Stimulated activated naive CD8-positive, alpha-beta T cell treated with anti-CD3 and anti-CD28 coated beads, Interleukin-15, Interleukin-2, amounts not matched to agents 100 U/mL and 50 U/mL, for 24 hours (primary cell): ENCODE data around the gene ARHGDIG.
"Not testable (repeated sequence)": the region's sequence is repeated elsewhere in the genome, so short reads cannot be mapped to it uniquely, and the experiment has no call there.

Source experiments
- ATAC-seq: fragments of 150-1000 bp; cut with Tn5 transposase; one replicate; pipeline ENCODE4 v1.10.0; 2021
- DNase-seq: peaks from one replicate; pipeline ENCODE4 v3.0.0; 2021

ARHGDIG gene

GRCh38 chr16:330741-331140, 50.4 kb downstream of the ARHGDIG start:
- ATAC-seq (no peak), DNase-seq (no peak)

- not testable (repeated sequence) for DNase-seq, ATAC-seq
Measured at GRCh38 chr16:331181-331814, 50.9 kb downstream of the ARHGDIG start.
